SK-N-SH (cell line): ENCODE data around the gene SENP5. TPM values are rescaled to one million over a fixed set of nuclear protein-coding genes. Genes with fewer than 3 reads are reported as not detected.

Source experiments
- CTCF ChIA-PET: fragments of 300-600, 350-600 bp; formaldehyde crosslinking; extraction: SDS; loops from one replicate; lab custom pipeline; 2021; lab: Yijun Ruan, JAX
- POLR2A ChIA-PET: fragments of 350-600 bp; sonication (Branson Sonifier 250); formaldehyde crosslinking; extraction: SDS; loops from one replicate; lab custom pipeline; 2020; ENCODE audit warnings: antibody characterized with exemption, inconsistent platforms; lab: Yijun Ruan, JAX
- DNase-seq: peaks from one replicate; pipeline ENCODE4 v3.0.0; 2012
- H2AFZ ChIP-seq: fragments of 200-600 bp; sonication (generic); 2 replicates; pipeline ENCODE4 v1.8.1; 2016; ENCODE audit warnings: antibody characterized with exemption, mild to moderate bottlenecking, low read depth
- H3F3A ChIP-seq: fragments of 200-600 bp; sonication (generic); replicated peaks from 2 replicates; pipeline ENCODE3; 2016; ENCODE audit warnings: antibody characterized with exemption, mild to moderate bottlenecking; ENCODE audit not compliant: insufficient read depth
- H3K27ac ChIP-seq, 2 experiments: fragments of 200-500 bp in 1 of 2; fragments of 200-600 bp in 1 of 2; sonication (Bioruptor generic) in 1 of 2; sonication (generic), shearing (Covaris generic) in 1 of 2; 2 replicates each; pipeline versions ENCODE4 v1.5.1 to v1.6.1; 2014 to 2016; ENCODE audit warnings: low read depth in 2 of 2, inconsistent platforms in 1 of 2, low read length in 1 of 2, mild to moderate bottlenecking in 1 of 2, mixed read lengths in 1 of 2
- H3K27me3 ChIP-seq: fragments of 200-600 bp; sonication (generic), shearing (Covaris generic); 2 replicates; pipeline ENCODE4 v1.6.1; 2016; ENCODE audit warnings: mixed run types; ENCODE audit not compliant: insufficient read depth
- H3K36me3 ChIP-seq, 2 experiments: fragments of 200-500 bp in 1 of 2; fragments of 200-600 bp in 1 of 2; sonication (Bioruptor generic) in 1 of 2; sonication (generic) in 1 of 2; replicated peaks in 1 of 2; 2 replicates each; pipeline versions ENCODE3 to v1.5.1; 2014 to 2016; ENCODE audit warnings: low read length in 1 of 2, mild to moderate bottlenecking in 1 of 2; ENCODE audit not compliant: insufficient read depth in 2 of 2, control insufficient read depth in 1 of 2
- H3K4me1 ChIP-seq, 2 experiments: fragments of 200-500 bp in 1 of 2; fragments of 200-600 bp in 1 of 2; sonication (Bioruptor generic) in 1 of 2; sonication (generic), shearing (Covaris generic) in 1 of 2; 2 replicates each; pipeline versions ENCODE4 v1.5.1 to v1.6.1; 2014 to 2016; ENCODE audit warnings: low read depth in 1 of 2, low read length in 1 of 2, mixed run types in 1 of 2; ENCODE audit not compliant: insufficient read depth in 2 of 2, control insufficient read depth in 1 of 2
- H3K4me2 ChIP-seq: fragments of 200-600 bp; sonication (generic), shearing (Covaris generic); 2 replicates; pipeline ENCODE4 v1.6.1; 2017; ENCODE audit warnings: mixed run types
- H3K4me3 ChIP-seq, 2 experiments: fragments of 200-500 bp in 1 of 2; fragments of 200-600 bp in 1 of 2; sonication (Bioruptor generic) in 1 of 2; sonication (generic), shearing (Covaris generic) in 1 of 2; 2 replicates each; pipeline versions ENCODE4 v1.5.1 to v1.8.1; 2014 to 2016; ENCODE audit warnings: low read depth in 2 of 2, inconsistent platforms in 1 of 2, low read length in 1 of 2, mild to moderate bottlenecking in 1 of 2, mixed read lengths in 1 of 2, moderate library complexity in 1 of 2
- H3K79me2 ChIP-seq: fragments of 200-600 bp; sonication (generic); 2 replicates; pipeline ENCODE4 v1.8.1; 2017; ENCODE audit warnings: mild to moderate bottlenecking; ENCODE audit not compliant: insufficient read depth
- H3K9ac ChIP-seq: fragments of 200-600 bp; sonication (generic); 2 replicates; pipeline ENCODE4 v1.6.1; 2017; ENCODE audit warnings: mixed run types
- H3K9me2 ChIP-seq: fragments of 200-600 bp; sonication (generic); 2 replicates; pipeline ENCODE4 v1.6.1; 2017; ENCODE audit warnings: mixed run types
- H3K9me3 ChIP-seq: fragments of 200-600 bp; sonication (generic); 2 replicates; pipeline ENCODE4 v1.6.1; 2017; ENCODE audit warnings: mixed run types, mild to moderate bottlenecking, moderate library complexity
- H4K20me1 ChIP-seq: fragments of 200-600 bp; sonication (generic); 2 replicates; pipeline ENCODE4 v1.6.1; 2017; ENCODE audit warnings: mild to moderate bottlenecking, mixed run types; ENCODE audit not compliant: insufficient read depth
- EP300 ChIP-seq, 2 experiments: IDR thresholded peaks; 2 replicates each; pipeline versions ENCODE4 v1.4.0 to v1.6.1; 2012; ENCODE audit warnings: borderline replicate concordance in 1 of 2, low read depth in 1 of 2, low read length in 1 of 2
- GATA2 ChIP-seq: sonication (generic); formaldehyde crosslinking; IDR thresholded peaks from 2 replicates; pipeline ENCODE4 v1.5.0; 2020; ENCODE audit warnings: mild to moderate bottlenecking, missing genetic modification reagents
- NRF1 ChIP-seq: IDR thresholded peaks from 2 replicates; pipeline ENCODE4 v1.6.1; 2012; ENCODE audit warnings: low read depth, mild to moderate bottlenecking, low read length
- PBX3 ChIP-seq: IDR thresholded peaks from 2 replicates; pipeline ENCODE4; 2012
- REST ChIP-seq: IDR thresholded peaks from 2 replicates; pipeline ENCODE4 v1.6.1; 2012; ENCODE audit warnings: mild to moderate bottlenecking, low read depth, low read length, moderate library complexity
- USF1 ChIP-seq: IDR thresholded peaks from 2 replicates; pipeline ENCODE4 v1.4.0; 2012; ENCODE audit warnings: low read depth, borderline replicate concordance
- ZBTB33 ChIP-seq: IDR thresholded peaks from 2 replicates; pipeline ENCODE4 v1.4.0; 2012; ENCODE audit warnings: low read depth, borderline replicate concordance
- WGBS: methylation state at CpG from one replicate; pipeline ENCODE4 v1.1.6; 2017; ENCODE audit warnings: low lambda C conversion rate; 5-methylcytosine and 5-hydroxymethylcytosine counted together
- polyA plus RNA-seq, 3 experiments: library from polyadenylated mRNA; depleted of rRNA; stranded (reverse); fragments of >200 nt; gene quantifications; 2 replicates each; pipeline ENCODE4 v1.2.3, GENCODE V29; 2012

SENP5 gene
- polyA plus RNA-seq, 1 of the 3 experiments (the other 2 are of a cell fraction) = 7.5 TPM

- WGBS = 81% methylated on average over 17 of the region's 17 CpGs
- no peaks in the 10 kb centered on the region for H3K9me3 ChIP-seq
- no peak overlapping the region for H3K27ac ChIP-seq
- H3K9me2 ChIP-seq = no peaks in the 10 kb centered on the region
- no peaks in the 10 kb centered on the region for H3F3A ChIP-seq
- POLR2A ChIA-PET = no interaction called here
- H3K4me1 ChIP-seq = no peaks in the 10 kb centered on the region
- H3K36me3 ChIP-seq = no peaks in the 10 kb centered on the region
- no peaks in the 10 kb centered on the region for H4K20me1 ChIP-seq
- H3K27me3 ChIP-seq = no peaks in the 10 kb centered on the region
- TF ChIP-seq EP300 (IDR thresholded peaks at IDR 0.05; ENCODE audit: borderline replicate concordance in 1 of 2, low read depth in 1 of 2, low read length in 1 of 2) = no peak
- TF ChIP-seq PBX3 = no peak
- no peak for TF ChIP-seq REST
- TF ChIP-seq USF1 = no peak
- no peak for TF ChIP-seq GATA2 (CRISPR knock-in tag)
- TF ChIP-seq ZBTB33 = no peak
- TF ChIP-seq NRF1 = no peak
- no peaks in the 10 kb centered on the region for H3K79me2 ChIP-seq
- no peak overlapping the region for H3K4me2 ChIP-seq
- H3K9ac ChIP-seq = no peak overlapping the region
- H3K4me3 ChIP-seq = no peak overlapping the region
- CTCF ChIA-PET = no interaction called here
- DNase-seq = no peak
- H2AFZ ChIP-seq = no peak overlapping the region
Observed at GRCh38 chr3:196842567-196843434, 24.9 kb upstream of the SENP5 start.
